ENCODE measurements around the gene GARRE1.

GRCh38 chr19:34263745-34264237 is 9.4 kb downstream of the GARRE1 start:
- no peak for TF ChIP-seq ATF3 (IDR thresholded peaks at IDR 0.05)
- TF ChIP-seq YY1 (IDR thresholded peaks at IDR 0.05; ENCODE audit: extremely low read depth, insufficient replicate concordance, low read depth, low read length): no peak
